H1 (cell line): Measurements from ENCODE around the gene UTP14C. TPM values are rescaled to one million over a fixed set of nuclear protein-coding genes. Genes with fewer than 3 reads are reported as not detected.

Experiments
- BCL11A ChIP-seq, 2 experiments: IDR thresholded peaks; one replicate each; pipeline ENCODE4 v1.6.1; 2011; ENCODE audit warnings: low read depth in 2 of 2, low read length in 2 of 2, mild to moderate bottlenecking in 2 of 2
- EGR1 ChIP-seq: IDR thresholded peaks from 2 replicates; pipeline ENCODE4 v1.6.1; 2011; ENCODE audit warnings: low read depth, low read length, borderline replicate concordance
- KDM1A ChIP-seq: fragments of 200-600, 300-600 bp; sonication (generic); IDR thresholded peaks from 2 replicates; pipeline ENCODE4 v1.7.1; 2016; ENCODE audit warnings: mild to moderate bottlenecking, low read length, borderline replicate concordance
- KDM4A ChIP-seq: IDR thresholded peaks from one replicate; pipeline ENCODE4 v1.7.1; 2012; ENCODE audit warnings: low read depth, mild to moderate bottlenecking, moderate library complexity, low read length, inconsistent platforms; ENCODE audit not compliant: severe bottlenecking
- NANOG ChIP-seq: IDR thresholded peaks from 2 replicates; pipeline ENCODE4 v1.6.1; 2011; ENCODE audit warnings: low read length, low read depth, mild to moderate bottlenecking, inconsistent platforms; ENCODE audit not compliant: insufficient read depth, poor library complexity, severe bottlenecking
- NRF1 ChIP-seq: IDR thresholded peaks from 2 replicates; pipeline ENCODE4 v1.6.1; 2011; ENCODE audit warnings: mild to moderate bottlenecking, low read depth, low read length, improper control_type of control experiment
- PHF8 ChIP-seq: fragments of 200-600 bp; sonication (generic); conservative IDR thresholded peaks from 2 replicates; pipeline ENCODE4 v1.7.1; 2012; ENCODE audit warnings: low read depth, mild to moderate bottlenecking, inconsistent platforms, low read length, moderate library complexity
- SP4 ChIP-seq: IDR thresholded peaks from 2 replicates; pipeline ENCODE4 v1.6.1; 2012; ENCODE audit warnings: low read length, inconsistent platforms
- SUZ12 ChIP-seq: fragments of 200-600 bp; sonication (generic); IDR thresholded peaks from 2 replicates; pipeline ENCODE4 v1.6.1; 2012; ENCODE audit warnings: mild to moderate bottlenecking, inconsistent platforms, low read length, moderate library complexity, mixed read lengths
- TAF1 ChIP-seq: IDR thresholded peaks from 2 replicates; pipeline ENCODE4 v1.6.1; 2011; ENCODE audit warnings: mild to moderate bottlenecking, low read depth, low read length
- YY1 ChIP-seq: IDR thresholded peaks from 2 replicates; pipeline ENCODE4 v1.6.1; 2011; ENCODE audit warnings: low read depth, mild to moderate bottlenecking, low read length
- polyA plus RNA-seq, 7 experiments: library from polyadenylated mRNA; depleted of rRNA in 3 of 7; stranded (reverse) in 5 of 7; unstranded in 2 of 7; fragments of >200 nt in 5 of 7; fragments of 200-250 nt in 2 of 7; gene quantifications; 1 replicate in 5 of 7; 2 replicates in 1 of 7; 4 replicates in 1 of 7; pipeline versions ENCODE4 v1.2.1 to v1.2.3, GENCODE V29; 2011 to 2013; ENCODE audit warnings: missing spikeins in 2 of 7, mixed read lengths in 2 of 7
- total RNA-seq: library from RNA; stranded (reverse); fragmentation: NEBNext Ultra II Directional; extraction: Animal tissue kit (Norgen Biotek cat#: 25700); gene quantifications from 2 replicates; pipeline ENCODE4 v1.2.1, GENCODE V29; 2021
- TF ChIP-seq, protein P1 (sequence below): IDR thresholded peaks from 2 replicates; pipeline ENCODE4 v1.6.1; 2012; ENCODE audit warnings: inconsistent platforms
- TF ChIP-seq, protein P2 (sequence below), 3 experiments: IDR thresholded peaks; 1 replicate in 2 of 3; 2 replicates in 1 of 3; pipeline versions ENCODE4 v1.5.1 to v1.6.1; 2011; ENCODE audit warnings: low read length in 3 of 3, mild to moderate bottlenecking in 3 of 3, inconsistent platforms in 2 of 3, low read depth in 1 of 3, moderate library complexity in 1 of 3; ENCODE audit not compliant: insufficient read depth in 1 of 3; ENCODE audit errors: control extremely low read depth in 1 of 3

Gene UTP14C
- total and polyA plus RNA-seq, 2 of the 8 experiments (the other 6 are each of a cell fraction or from before 2014, with no cell fraction given) = 6.8 to 22.7 TPM

DNA sequence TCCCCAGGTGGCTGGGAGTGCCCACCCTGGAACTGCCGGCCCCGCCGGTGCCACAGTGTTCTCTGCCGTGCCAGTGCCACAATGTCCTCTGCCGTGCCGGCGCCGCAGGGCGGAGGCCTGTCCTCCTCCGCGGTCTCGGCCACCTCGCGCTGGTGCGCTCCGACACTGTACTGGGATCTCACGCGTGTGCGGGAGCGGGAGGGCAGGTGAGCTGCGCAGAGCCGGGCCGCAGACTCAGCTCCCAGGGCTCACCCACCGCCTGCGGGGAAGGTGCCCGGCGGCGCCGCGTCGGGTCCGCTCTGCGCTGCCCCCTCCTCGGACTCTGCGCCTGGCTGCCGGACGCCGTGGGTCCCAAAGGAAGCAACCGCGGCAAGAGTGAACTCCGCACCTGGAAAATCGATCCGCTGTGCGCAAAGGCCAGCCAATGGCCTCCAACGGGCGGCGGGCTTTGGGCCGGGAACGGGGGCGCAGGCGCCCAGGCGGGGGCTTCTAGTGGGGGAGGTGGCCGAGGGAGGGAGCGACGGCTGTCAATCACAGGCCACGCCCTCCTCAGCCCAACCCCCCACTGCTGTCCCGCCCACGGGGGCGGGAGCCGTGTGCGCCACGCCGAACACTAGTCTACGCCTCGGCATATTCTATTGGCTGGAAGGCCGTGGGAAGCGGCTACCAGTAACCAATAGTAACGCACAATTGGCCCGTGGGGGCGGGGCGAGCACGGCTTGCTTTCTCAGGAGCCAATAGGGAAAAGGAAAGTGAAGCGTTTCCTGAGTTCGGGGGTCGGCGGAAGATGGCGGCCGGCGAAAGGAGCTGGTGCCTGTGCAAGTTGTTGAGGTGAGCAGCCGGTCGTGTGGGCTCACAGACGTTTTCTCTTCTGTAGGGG lies 12.6 kb upstream of the UTP14C start, which contains the start of gene ALG11 (continued):
- TF ChIP-seq, protein P1, sequence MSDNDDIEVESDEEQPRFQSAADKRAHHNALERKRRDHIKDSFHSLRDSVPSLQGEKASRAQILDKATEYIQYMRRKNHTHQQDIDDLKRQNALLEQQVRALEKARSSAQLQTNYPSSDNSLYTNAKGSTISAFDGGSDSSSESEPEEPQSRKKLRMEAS = peak; percentile 31; the same call in 1 of the 2 replicates
- TF ChIP-seq KDM4A = peak; percentile 100
- 0 out of 2 replicates have a peak, but pooled peaks have one; percentile 2 for TF ChIP-seq NRF1
- no peak for TF ChIP-seq KDM1A
- peak; percentile 95 for TF ChIP-seq YY1
- TF ChIP-seq BCL11A (IDR thresholded peaks at IDR 0.05; ENCODE audit: low read depth in 2 of 2, low read length in 2 of 2) = no peak
- peak; percentile 48; the same call in 1 of the 2 replicates for TF ChIP-seq SUZ12
- TF ChIP-seq, protein P2, sequence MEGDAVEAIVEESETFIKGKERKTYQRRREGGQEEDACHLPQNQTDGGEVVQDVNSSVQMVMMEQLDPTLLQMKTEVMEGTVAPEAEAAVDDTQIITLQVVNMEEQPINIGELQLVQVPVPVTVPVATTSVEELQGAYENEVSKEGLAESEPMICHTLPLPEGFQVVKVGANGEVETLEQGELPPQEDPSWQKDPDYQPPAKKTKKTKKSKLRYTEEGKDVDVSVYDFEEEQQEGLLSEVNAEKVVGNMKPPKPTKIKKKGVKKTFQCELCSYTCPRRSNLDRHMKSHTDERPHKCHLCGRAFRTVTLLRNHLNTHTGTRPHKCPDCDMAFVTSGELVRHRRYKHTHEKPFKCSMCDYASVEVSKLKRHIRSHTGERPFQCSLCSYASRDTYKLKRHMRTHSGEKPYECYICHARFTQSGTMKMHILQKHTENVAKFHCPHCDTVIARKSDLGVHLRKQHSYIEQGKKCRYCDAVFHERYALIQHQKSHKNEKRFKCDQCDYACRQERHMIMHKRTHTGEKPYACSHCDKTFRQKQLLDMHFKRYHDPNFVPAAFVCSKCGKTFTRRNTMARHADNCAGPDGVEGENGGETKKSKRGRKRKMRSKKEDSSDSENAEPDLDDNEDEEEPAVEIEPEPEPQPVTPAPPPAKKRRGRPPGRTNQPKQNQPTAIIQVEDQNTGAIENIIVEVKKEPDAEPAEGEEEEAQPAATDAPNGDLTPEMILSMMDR (IDR thresholded peaks at IDR 0.05; ENCODE audit: control extremely low read depth in 1 of 3, insufficient read depth in 1 of 3, low read depth in 1 of 3, low read length in 3 of 3) = no peak; a peak in 1 of 4 replicates
- TF ChIP-seq PHF8 = peak; percentile 56
- peak; percentile 74 for TF ChIP-seq EGR1
- peak; percentile 89 for TF ChIP-seq TAF1
- TF ChIP-seq SP4 = peak; percentile 96
- peak; percentile 39 for TF ChIP-seq NANOG
